GM18517 (cell line): ENCODE results near the gene ATP13A3.
"Not testable (repeated sequence)": the region's sequence is repeated elsewhere in the genome, so short reads cannot be mapped to it uniquely, and the experiment has no call there.

Experiments used
- ATAC-seq: cut with Tn5 transposase; IDR thresholded peaks from one replicate; pipeline ENCODE4 v1.9.1; 2021; ENCODE audit warnings: mild to moderate bottlenecking, moderate library complexity; ENCODE audit not compliant: unreplicated experiment

Gene ATP13A3

GRCh38 chr3:194500198-194500597, 13.4 kb upstream of the ATP13A3 start:
- ATAC-seq, result no peak

GRCh38 chr3:194499516-194499915, 12.7 kb upstream of the ATP13A3 start:
- not testable (repeated sequence) for ATAC-seq

- no peak for ATAC-seq
Observed at GRCh38 chr3:194497799-194498575, 11.2 kb upstream of the ATP13A3 start.

GRCh38 chr3:194496217-194496919, 9.6 kb upstream of the ATP13A3 start:
- peak; percentile 58 for ATAC-seq

- ATAC-seq, result no peak
Observed at GRCh38 chr3:194494951-194495374, 8.2 kb upstream of the ATP13A3 start.

GRCh38 chr3:194493995-194494927, 7.5 kb upstream of the ATP13A3 start:
- not testable (repeated sequence) for ATAC-seq

GRCh38 chr3:194492001-194492400, 5.2 kb upstream of the ATP13A3 start:
- no peak for ATAC-seq

- ATAC-seq, result no peak
Observed at GRCh38 chr3:194489736-194490612, 3.2 kb upstream of the ATP13A3 start.

- no peak for ATAC-seq
Observed at GRCh38 chr3:194488055-194488742, 1.4 kb upstream of the ATP13A3 start.

GRCh38 chr3:194487289-194488054, 670 bp upstream of the ATP13A3 start:
- ATAC-seq, result peak; percentile 23

- ATAC-seq, result no peak
Observed at GRCh38 chr3:194485881-194486539, 792 bp downstream of the ATP13A3 start.

- ATAC-seq, result no peak
Observed at GRCh38 chr3:194485468-194485880, 1.3 kb downstream of the ATP13A3 start.

GRCh38 chr3:194484614-194485013, 2.2 kb downstream of the ATP13A3 start:
- no peak for ATAC-seq

- no peak for ATAC-seq
Observed at GRCh38 chr3:194483850-194484249, 3.0 kb downstream of the ATP13A3 start.

GRCh38 chr3:194482830-194483229, 4.0 kb downstream of the ATP13A3 start:
- not testable (repeated sequence) for ATAC-seq

GRCh38 chr3:194482196-194482593, 4.6 kb downstream of the ATP13A3 start:
- no peak for ATAC-seq

- ATAC-seq, result no peak
Observed at GRCh38 chr3:194481525-194482195, 5.1 kb downstream of the ATP13A3 start.

- ATAC-seq, result no peak
Observed at GRCh38 chr3:194481103-194481502, 5.7 kb downstream of the ATP13A3 start.
